HFF-Myc (cell line): Measurements from ENCODE around the gene P2RX3.
"Not testable (repeated sequence)": the region's sequence is repeated elsewhere in the genome, so short reads cannot be mapped to it uniquely, and the experiment has no call there.

ENCODE experiments used
- DNase-seq: peaks from one replicate; pipeline ENCODE4 v3.0.0-alpha.2; 2011; ENCODE audit warnings: low read depth; ENCODE audit errors: extremely low read depth
- H3K4me3 ChIP-seq: replicated peaks from 2 replicates; pipeline ENCODE4 v1.5.1; 2011; ENCODE audit warnings: low read depth, mild to moderate bottlenecking, control low read depth, low read length
- CTCF ChIP-seq: IDR thresholded peaks from 2 replicates; pipeline ENCODE4 v1.5.1; 2012; ENCODE audit warnings: mild to moderate bottlenecking, low read depth, low read length, control low read depth; ENCODE audit errors: missing control alignments

P2RX3 gene

DNA sequence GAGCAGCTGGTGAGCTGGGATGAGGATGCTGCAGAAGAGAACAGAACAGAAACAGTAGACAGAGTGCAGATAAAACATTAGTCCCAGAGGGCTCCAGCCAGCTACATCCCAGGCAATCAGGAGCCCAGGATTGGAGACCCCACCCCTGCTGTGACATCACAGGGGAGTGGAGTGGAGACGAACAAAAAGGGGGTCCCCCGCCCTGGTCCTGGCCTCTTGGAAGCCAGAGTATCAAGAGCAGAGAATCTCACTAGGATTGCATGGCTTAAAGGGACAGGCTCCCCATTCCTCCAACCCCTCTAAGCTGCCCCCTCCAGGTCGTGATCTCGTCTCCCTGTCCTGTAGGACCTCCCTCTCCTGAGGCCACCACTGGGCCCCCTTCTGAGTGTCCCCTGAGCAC is at the start of gene P2RX3:
Gene P2RX3, plus strand, starts transcription at position 211 of the 400 bp plus-strand sequence. CDS start 199 bp downstream, outside the sequence.
- TF ChIP-seq CTCF = no peak
- no peak for DNase-seq
- H3K4me3 ChIP-seq = no peak within 1 kb of the TSS

- H3K4me3 ChIP-seq = no peak overlapping the region
- no peak for DNase-seq
- no peak for TF ChIP-seq CTCF
Measured at GRCh38 chr11:57288771-57289579, 49.2 kb upstream of the P2RX3 start.

DNA sequence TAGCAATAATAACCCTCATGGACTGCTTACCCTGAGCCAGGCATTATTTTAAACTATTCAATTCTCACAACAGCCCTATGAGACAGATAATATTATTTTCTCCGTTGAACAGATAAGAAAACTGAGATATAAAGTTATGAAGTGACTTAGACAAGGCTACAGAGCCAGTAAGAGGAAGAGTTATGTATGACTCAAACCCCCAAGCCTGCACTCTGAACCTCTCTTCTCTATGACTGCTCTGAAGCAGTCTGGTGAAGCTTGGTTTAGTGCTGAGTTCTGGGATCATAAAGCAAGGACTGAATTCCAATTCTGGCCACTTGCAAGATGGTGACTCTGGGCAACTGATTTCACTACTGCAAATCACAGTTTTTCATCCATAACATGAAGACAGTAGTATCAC is 47.9 kb upstream of the P2RX3 start:
- TF ChIP-seq CTCF = no peak
- DNase-seq = no peak
- H3K4me3 ChIP-seq = no peak overlapping the region

DNA sequence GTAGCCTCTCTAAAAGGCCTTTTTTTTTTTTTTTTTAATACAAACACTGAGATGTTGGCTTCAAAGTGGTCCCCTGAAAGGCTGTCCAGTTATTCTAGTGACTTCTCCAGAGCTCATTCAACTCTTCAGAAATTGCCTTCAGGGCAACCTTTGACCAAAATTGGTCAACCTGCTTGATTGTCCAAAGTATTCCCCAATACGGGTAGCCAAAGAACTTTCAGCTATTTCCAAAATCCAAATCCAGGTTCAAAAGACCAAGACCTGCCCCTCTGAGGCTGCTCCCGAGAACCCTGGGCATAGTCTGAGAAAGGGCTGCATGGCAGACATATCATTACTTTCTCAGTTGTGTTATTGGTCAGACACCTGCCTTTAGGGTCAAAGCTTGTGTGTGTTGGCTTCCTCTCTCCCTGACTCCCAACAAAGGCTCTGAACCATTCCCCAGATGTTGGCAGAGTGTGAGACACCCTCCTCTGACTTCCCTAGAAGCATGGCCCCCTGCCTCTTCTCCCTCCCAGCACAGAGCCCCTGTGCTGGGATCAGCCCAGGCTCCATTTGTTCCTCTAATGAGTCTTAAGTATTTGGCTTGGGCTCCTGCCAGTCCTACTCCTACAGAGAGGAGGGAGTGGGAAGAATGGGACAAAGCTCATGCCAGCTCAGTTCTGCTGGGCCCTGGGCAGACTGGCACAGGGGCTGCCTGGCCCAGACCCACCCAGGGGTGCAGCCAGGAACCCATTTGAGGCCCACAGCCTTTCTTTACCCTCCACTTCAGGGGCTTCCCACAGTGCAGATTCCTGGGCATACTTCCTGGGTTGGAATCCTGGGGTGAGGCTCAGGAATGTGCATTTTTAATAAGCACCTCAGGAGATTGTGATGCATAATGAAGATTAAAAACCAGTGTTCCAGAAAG is 43.7 kb upstream of the P2RX3 start:
- H3K4me3 ChIP-seq = no peak overlapping the region
- no peak for DNase-seq
- TF ChIP-seq CTCF = no peak

- not testable (repeated sequence) for DNase-seq, H3K4me3 ChIP-seq
Measured at GRCh38 chr11:57296205-57296604, 41.9 kb upstream of the P2RX3 start.

DNA sequence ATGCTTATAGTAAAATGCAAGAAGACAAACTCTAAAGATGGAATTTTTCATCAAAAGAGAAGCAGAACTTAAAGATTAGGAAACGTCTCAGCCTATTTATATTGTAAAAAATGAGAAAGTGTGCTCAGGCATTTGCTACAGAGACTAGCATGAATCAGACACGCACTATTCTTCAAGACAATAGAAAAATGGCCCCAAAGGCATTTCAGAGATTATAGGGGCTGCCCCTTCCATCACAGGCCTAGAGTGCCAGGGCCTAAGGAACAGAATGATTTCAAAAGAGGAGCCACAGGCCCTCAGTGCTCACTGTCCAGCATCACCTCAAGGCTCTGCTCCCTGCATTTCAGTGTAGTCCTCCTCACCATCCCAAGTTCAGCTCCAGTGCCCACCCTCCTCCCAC is 40.9 kb upstream of the P2RX3 start:
- no peak for TF ChIP-seq CTCF
- DNase-seq = no peak
- H3K4me3 ChIP-seq = no peak overlapping the region

GRCh38 chr11:57299150-57299737 is 38.9 kb upstream of the P2RX3 start:
- no peak overlapping the region for H3K4me3 ChIP-seq
- no peak for DNase-seq
- no peak for TF ChIP-seq CTCF
